Stomach (tissue), 4 donors: ENCODE data around the gene ULK4.

Experiments used
- CTCF ChIP-seq, 7 experiments: fragments of 450-650 bp in 4 of 7; fragments of 200-600 bp in 3 of 7; sonication (generic) in 3 of 7; IDR thresholded peaks; one replicate each; pipeline ENCODE4 v1.5.1; 2016 to 2019; ENCODE audit warnings: antibody characterized with exemption in 7 of 7, control low read depth in 2 of 7, mild to moderate bottlenecking in 1 of 7
- EP300 ChIP-seq: sonication (generic); formaldehyde crosslinking; IDR thresholded peaks from one replicate; pipeline ENCODE4 v1.6.1; 2017; ENCODE audit warnings: antibody characterized with exemption
- POLR2A ChIP-seq, 4 donors: fragments of 450-650 bp; IDR thresholded peaks; one replicate each; pipeline ENCODE4 v1.6.1; 2016; ENCODE audit warnings: antibody characterized with exemption in 4 of 4, control low read depth in 2 of 4, mild to moderate bottlenecking in 1 of 4, moderate library complexity in 1 of 4
- POLR2AphosphoS5 ChIP-seq, 3 donors: sonication (generic); formaldehyde crosslinking; IDR thresholded peaks; one replicate each; pipeline ENCODE4 v1.6.1; 2016; ENCODE audit warnings: antibody characterized with exemption in 3 of 3

GRCh38 chr3:42001777-42002176 is 39.9 kb upstream of the ULK4 start:
- TF ChIP-seq POLR2AphosphoS5 (IDR thresholded peaks at IDR 0.05) (no peak), CTCF (IDR thresholded peaks at IDR 0.05) (no peak), POLR2A (IDR thresholded peaks at IDR 0.05) (no peak), EP300 (no peak)
